Stimulated activated CD8-positive, alpha-beta memory T cell treated with anti-CD3 and anti-CD28 coated beads, Interleukin-4, amount 100 ng/mL, for 1 hour (primary cell): ENCODE data around the gene ILKAP.

Experiments used
- DNase-seq, 2 donors: peaks; one replicate each; pipeline ENCODE4 v3.0.0-alpha.2; 2020; ENCODE audit warnings: low read depth in 2 of 2, low spot score in 1 of 2

ILKAP gene

DNA sequence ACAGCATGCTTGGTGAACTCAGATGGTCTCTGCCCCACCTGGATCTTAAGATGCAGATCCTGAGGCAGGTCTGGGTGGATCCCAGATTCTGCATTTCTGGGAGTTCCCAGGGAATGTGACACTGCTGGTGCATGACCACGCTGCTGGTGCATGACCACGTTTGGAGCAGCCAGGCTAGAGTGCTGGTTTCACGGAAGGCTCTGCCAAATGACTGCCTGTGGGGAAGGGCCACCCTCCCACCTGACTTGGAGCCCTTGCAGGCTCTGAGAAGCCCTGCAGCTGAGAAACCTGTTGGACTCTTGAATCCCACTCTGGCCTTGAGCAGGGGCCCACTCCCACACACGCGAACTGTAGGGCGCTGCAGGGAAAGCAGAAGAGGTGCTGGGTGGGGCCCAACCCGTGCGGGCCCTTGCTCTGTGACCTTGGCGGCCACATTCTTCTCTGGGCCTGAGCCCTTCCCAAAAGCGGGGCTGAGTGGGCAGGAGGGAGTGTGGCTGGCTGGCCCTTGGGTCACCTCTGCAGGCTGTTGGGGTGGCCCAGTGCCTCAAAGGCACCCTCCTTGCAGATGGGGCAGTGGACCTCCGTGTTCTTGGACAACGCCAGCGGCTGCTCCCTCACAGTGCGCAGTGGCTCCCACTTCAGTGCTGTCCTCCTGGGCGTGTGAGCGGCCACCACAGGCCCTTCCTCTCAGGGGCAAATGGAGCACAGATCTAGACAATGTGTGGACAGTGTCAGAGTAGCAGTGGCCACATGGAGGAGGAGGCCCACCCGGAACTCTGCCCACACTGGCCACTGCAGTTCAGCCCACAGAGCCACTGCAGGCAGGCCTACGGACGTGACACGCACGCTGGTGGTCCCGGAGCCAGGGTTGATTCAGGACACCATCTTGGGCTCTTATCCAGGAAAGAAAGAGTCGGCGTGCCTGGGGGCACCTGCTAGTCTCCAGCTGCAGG lies 36.8 kb downstream of the ILKAP start:
- no peak for DNase-seq

DNA sequence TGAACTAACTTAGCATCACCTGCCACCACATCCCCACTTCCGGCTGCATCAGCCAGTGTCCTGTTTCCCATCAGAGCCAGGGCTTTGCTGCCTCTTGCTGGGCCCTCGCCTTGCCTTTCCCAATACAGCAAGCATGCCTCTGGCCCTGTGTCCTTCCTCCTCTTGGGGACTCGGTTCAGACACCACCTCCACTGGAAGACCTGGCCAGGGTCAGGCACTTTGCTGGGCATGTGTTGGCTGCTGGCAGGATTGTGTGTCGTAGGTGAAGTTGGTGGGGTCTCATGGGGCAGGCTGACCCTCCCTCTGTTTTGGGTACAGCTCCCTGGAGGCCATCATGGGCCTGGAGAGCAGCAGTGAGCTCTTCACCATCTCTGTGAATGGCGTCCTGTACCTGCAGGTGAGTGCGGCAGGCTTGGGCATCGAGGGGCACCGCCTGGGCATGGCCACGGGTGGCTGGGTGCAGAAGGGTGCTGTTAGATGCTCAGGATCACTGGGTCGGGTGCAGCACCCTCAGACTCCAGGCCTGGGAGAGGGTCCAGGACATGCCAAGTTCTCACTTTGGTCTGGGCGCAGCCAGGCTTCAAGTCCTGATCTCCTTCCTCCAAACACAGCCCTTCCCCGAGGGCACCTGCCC lies 38.1 kb downstream of the ILKAP start:
- no peak for DNase-seq

- DNase-seq, result no peak
These were observed 38.6 kb downstream of the ILKAP start for GRCh38 chr2:238164906-238165287.

- DNase-seq, result no peak
These were observed 39.9 kb downstream of the ILKAP start for GRCh38 chr2:238163481-238164198.

GRCh38 chr2:238162846-238163441 lies 40.6 kb downstream of the ILKAP start:
- no peak for DNase-seq

DNA sequence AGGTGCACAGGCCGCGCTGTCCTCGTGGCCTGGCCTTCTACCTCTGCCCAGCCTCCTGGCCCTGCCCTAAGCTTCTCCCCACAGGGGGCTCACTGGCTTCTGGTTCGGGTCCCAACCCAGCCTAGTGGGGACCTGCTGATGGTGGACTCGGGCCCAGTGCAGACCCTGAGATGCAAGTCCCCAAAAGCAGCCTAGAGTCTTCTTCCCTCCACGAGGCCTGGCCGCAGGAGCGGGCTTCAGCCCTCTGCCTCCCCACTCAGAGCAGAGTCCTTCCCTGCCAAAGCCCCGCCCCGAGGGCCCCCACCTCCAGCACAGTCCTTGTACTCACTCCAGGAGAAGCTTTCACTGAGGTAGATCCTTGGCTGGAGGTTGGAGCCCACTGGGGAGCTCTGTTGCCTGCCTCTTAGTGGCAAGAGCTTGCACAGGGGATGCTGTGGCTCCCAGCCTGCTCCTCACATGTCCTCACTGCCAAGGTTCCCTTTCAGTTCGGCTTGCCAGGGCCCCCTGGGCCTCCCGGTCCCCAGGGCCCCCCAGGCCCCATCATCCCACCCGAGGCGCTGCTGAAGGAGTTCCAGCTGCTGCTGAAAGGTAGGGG lies 41.1 kb downstream of the ILKAP start:
- DNase-seq, result no peak

DNA sequence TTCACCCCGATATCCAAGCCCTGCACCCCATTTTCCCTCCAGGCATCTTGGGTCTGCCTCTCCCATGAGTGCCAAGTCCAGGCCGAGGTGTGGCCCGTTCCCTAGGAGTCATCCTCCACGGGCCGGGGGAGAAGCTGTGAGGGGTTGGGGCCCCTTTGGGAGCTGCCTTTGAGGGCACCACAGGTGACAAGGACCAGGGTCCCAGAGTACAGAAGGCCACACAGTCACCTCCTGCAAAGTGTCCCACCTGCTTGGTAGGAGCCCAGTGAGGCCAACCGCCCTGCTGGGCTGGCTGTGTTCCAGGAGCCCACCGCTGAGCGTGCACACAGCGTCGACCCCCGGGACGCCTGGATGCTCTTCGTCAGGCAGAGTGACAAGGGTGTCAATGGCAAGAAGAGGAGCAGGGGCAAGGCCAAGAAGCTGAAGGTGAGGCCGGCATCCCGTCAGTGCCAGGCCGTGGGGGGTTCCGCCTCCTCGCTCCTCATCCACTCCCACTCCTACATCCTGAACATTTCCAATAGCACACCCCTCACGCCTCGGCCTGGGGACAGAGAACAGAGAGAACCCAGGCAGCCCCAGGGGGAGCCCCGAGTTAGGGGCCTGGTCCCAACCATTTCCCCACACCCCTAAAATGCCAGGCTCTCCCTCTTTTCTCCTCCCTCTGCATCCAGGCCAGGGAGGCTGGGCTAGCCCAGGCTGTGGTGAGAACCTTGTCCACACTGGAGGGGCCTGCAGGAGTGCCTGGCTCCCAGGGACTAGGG lies 42.0 kb downstream of the ILKAP start:
- no peak for DNase-seq

DNA sequence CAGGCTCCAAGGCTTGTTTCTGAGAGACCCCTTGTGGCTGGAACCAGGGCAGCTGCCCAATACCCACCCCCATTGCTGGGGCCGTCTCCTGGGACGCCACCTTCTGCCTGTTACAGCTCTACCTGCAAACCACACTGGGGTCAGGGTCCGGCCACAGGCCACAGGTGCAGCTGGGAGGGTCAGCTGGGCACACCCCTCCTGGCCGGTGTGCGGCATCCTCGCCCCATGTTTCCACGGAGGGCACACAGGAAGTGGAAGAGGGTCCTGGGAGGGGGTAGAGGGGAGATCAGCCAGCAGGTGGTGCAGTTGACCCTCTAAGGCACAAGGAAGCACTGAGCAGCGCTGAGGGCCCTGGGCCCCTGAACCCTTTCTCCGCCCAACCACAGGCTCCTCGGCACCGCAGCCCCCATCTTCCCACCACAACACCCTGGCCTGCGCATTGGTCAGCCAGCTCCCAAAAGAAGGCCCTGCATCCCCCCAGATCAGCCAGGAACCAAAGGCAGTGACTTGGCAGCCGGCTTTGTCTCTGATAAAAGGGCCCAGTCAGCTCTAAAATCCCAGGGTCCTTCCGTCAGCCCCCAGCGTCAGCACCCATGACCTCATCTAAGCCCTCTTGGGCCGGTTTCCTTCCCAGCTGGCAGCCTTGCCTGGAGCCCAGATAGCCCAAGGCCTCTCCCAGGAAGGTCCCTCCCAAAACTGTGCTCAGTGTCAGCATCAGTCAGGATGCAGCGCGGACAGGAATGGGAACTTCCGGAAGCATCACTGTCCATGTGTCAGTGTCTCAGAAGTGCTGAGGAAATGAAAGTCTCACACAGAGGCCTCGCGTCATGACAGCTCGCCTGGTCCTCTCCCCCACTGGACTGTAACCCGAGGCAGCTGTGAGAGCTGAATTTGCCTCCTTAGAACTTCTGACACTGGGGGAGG lies 43.0 kb downstream of the ILKAP start:
- no peak for DNase-seq

DNA sequence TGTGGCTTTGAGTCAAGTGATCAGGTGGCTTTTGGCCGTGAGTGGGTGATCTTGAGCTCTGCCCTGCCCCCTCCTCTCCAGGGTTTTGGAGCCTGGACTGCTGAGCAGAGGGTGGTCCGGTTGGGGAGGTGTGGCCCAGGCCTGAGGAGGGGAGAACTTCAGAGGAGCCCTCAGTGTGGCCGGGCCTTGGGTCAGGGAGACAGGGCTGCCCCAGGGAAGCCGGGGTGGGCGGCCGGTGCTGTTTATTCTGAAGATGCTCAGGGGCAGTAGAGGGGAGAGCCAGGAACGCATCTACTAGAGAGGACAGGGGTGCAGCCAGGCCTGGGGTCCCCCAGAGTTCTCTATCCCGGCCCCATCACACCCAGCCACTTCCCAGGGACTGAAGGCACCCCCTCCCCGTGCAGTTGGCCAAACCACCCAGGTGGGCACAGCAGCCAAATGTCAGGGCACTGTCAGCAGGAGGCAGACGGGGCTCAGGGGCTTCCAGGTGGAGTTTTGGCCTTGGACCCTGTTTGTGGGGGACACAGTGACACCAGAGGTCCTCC lies 43.8 kb downstream of the ILKAP start:
- no peak for DNase-seq

GRCh38 chr2:238159071-238159539 lies 44.4 kb downstream of the ILKAP start:
- no peak for DNase-seq

- DNase-seq, result no peak
These were observed 44.9 kb downstream of the ILKAP start, which contains the start of gene ERFE for GRCh38 chr2:238158509-238159070. TSS of gene ERFE (plus strand) at chr2:238158970. CDS start at chr2:238159008, 38 bp downstream.

GRCh38 chr2:238158018-238158508 lies 45.4 kb downstream of the ILKAP start:
- DNase-seq, result no peak

- DNase-seq, result no peak
These were observed 45.9 kb downstream of the ILKAP start for GRCh38 chr2:238157506-238158017.

GRCh38 chr2:238155761-238156694 lies 47.5 kb downstream of the ILKAP start:
- DNase-seq, result no peak

GRCh38 chr2:238155051-238155760 lies 48.3 kb downstream of the ILKAP start:
- no peak for DNase-seq

GRCh38 chr2:238154570-238154969 lies 48.9 kb downstream of the ILKAP start:
- no peak for DNase-seq
